Natural killer cell (primary cell): ENCODE results near the gene ZNF3. TPM values are rescaled to one million over a fixed set of nuclear protein-coding genes. Genes with fewer than 3 reads are reported as not detected.

Source experiments
- ATAC-seq, 3 donors: fragments of 150-1000 bp in 2 of 3; fragments of 200-7000 bp in 1 of 3; cut with Tn5 transposase; 1 replicate in 1 of 3; 2 replicates in 2 of 3; pipeline ENCODE4 v1.10.0; 2021; ENCODE audit warnings: mild to moderate bottlenecking in 2 of 3, moderate library complexity in 2 of 3
- DNase-seq, 2 donors: peaks; one replicate each; pipeline versions ENCODE4 v3.0.0 to v3.0.0-alpha.2; 2013 to 2021; ENCODE audit warnings: mixed read lengths in 1 of 2
- H3K27ac ChIP-seq: one replicate; pipeline ENCODE4 v1.5.1; 2013; ENCODE audit warnings: mild to moderate bottlenecking, low read length
- H3K27me3 ChIP-seq: one replicate; pipeline ENCODE4 v1.6.1; 2013; ENCODE audit warnings: low read length; ENCODE audit not compliant: control insufficient read depth, insufficient read depth
- H3K36me3 ChIP-seq: one replicate; pipeline ENCODE4 v1.6.1; 2013; ENCODE audit warnings: low read length; ENCODE audit not compliant: control insufficient read depth, insufficient read depth
- H3K4me1 ChIP-seq: one replicate; pipeline ENCODE4 v1.6.1; 2013; ENCODE audit warnings: low read length; ENCODE audit not compliant: control insufficient read depth, insufficient read depth
- H3K4me3 ChIP-seq: one replicate; pipeline ENCODE4 v1.5.1; 2013; ENCODE audit warnings: low read length
- H3K9me3 ChIP-seq: one replicate; pipeline ENCODE4 v1.6.1; 2013; ENCODE audit warnings: low read length; ENCODE audit not compliant: control insufficient read depth, insufficient read depth
- H3K27ac Mint-ChIP-seq, 2 donors: one replicate each; pipeline ENCODE4 v1.8.0; 2022; ENCODE audit warnings: mild to moderate bottlenecking in 2 of 2, mixed read lengths in 2 of 2, moderate library complexity in 1 of 2
- H3K27me3 Mint-ChIP-seq, 2 donors: one replicate each; pipeline ENCODE4 v1.8.0; 2022; ENCODE audit warnings: low read depth in 2 of 2, mixed read lengths in 2 of 2
- H3K36me3 Mint-ChIP-seq: one replicate; pipeline ENCODE4 v1.8.0; 2022; ENCODE audit warnings: mixed read lengths
- H3K4me1 Mint-ChIP-seq, 2 donors: one replicate each; pipeline ENCODE4 v1.8.0; 2022; ENCODE audit warnings: mixed read lengths in 2 of 2
- H3K4me3 Mint-ChIP-seq: one replicate; pipeline ENCODE4 v1.8.0; 2022; ENCODE audit warnings: mild to moderate bottlenecking, moderate library complexity, mixed read lengths
- H3K9me3 Mint-ChIP-seq, 2 donors: one replicate each; pipeline ENCODE4 v1.8.0; 2022; ENCODE audit warnings: mixed read lengths in 2 of 2
- CTCF ChIP-seq: fragments of 200-600 bp; IDR thresholded peaks from one replicate; pipeline ENCODE4 v1.8.0; 2022; ENCODE audit warnings: antibody characterized with exemption
- WGBS: methylation state at CpG from one replicate; pipeline ENCODE4 v1.1.7; 2013; ENCODE audit warnings: missing lambda C conversion rate; ENCODE audit not compliant: insufficient coverage; 5-methylcytosine and 5-hydroxymethylcytosine counted together
- intact Hi-C: fragments of 100-400 bp; cut with micrococcal nuclease; formaldehyde crosslinking; loops from one replicate; pipeline ENCODE4 v1.14.2; 2022
- total RNA-seq, 4 donors: library from RNA; stranded (reverse); fragments of 120-200 nt in 1 of 4; gene quantifications; one replicate each; pipeline versions ENCODE4 v1.2.3 to v1.2.4, GENCODE V29; 2013 to 2022

Gene ZNF3
- total RNA-seq, 3 donors from 2014 or later (not counting 1 experiment from before 2014, with no cell fraction given), result 37.8 to 51.6 (median 49.0) TPM

DNA sequence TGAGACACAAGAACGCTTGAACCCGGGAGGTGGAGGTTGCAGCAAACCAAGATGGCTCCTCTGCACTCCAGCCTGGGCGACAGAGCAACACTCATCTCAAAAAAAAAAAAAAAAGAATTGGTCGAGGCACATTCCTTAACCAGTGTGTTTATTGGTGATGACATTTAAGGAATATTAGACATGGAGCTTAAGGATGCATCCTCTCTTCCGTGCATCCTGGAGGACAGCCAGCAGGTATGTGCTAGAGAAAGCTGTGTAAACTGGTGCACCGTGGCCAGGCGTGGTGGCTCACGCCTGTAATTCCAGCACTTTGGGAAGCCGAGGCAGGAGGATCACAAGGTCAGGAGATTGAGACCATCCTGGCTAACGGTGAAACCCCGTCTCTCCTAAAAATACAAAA is 54.3 kb downstream of the ZNF3 start:
- H3K4me1 ChIP-seq, result no peaks in the 10 kb centered on the region
- Mint-ChIP-seq H3K4me1 (no peaks in the 10 kb centered on the region), H3K27me3 (no peaks in the 10 kb centered on the region), H3K36me3 (no peaks in the 10 kb centered on the region), H3K4me3 (no peak overlapping the region), H3K9me3 (no peaks in the 10 kb centered on the region), H3K27ac (no peak overlapping the region)
- 92% methylated on average over 11 of the region's 11 CpGs for WGBS
- no peaks in the 10 kb centered on the region for H3K9me3 ChIP-seq
- no peak for ATAC-seq
- no peak overlapping the region for H3K4me3 ChIP-seq
- TF ChIP-seq CTCF, result no peak
- no peak overlapping the region for H3K27ac ChIP-seq
- no peak for DNase-seq
- H3K36me3 ChIP-seq, result peaks cover 49% of the 10 kb centered on the region
- intact Hi-C loops, result no loop called here
- no peaks in the 10 kb centered on the region for H3K27me3 ChIP-seq

- no peak for DNase-seq
- Histone ChIP-seq H3K4me3 (no peak overlapping the region), H3K9me3 (no peaks in the 10 kb centered on the region), H3K27me3 (no peaks in the 10 kb centered on the region), H3K27ac (no peak overlapping the region), H3K36me3 (peaks cover 40% of the 10 kb centered on the region), H3K4me1 (no peaks in the 10 kb centered on the region)
- H3K4me3 Mint-ChIP-seq, result no peak overlapping the region
- H3K27ac Mint-ChIP-seq, result no peak overlapping the region
- intact Hi-C loops, result no loop called here
- no peak for ATAC-seq
- WGBS, result 93% methylated on average over 12 of the region's 12 CpGs
- no peaks in the 10 kb centered on the region for H3K36me3 Mint-ChIP-seq
- H3K27me3 Mint-ChIP-seq, result no peaks in the 10 kb centered on the region
- TF ChIP-seq CTCF, result no peak
- peaks cover 6 to 7% of the 10 kb centered on the region in 2 donors for H3K4me1 Mint-ChIP-seq
- no peaks in the 10 kb centered on the region for H3K9me3 Mint-ChIP-seq
Observed at GRCh38 chr7:100024020-100024619, 57.4 kb downstream of the ZNF3 start.

GRCh38 chr7:100023526-100023925 is 58.0 kb downstream of the ZNF3 start:
- Mint-ChIP-seq H3K27me3 (no peaks in the 10 kb centered on the region), H3K9me3 (no peaks in the 10 kb centered on the region), H3K4me3 (no peak overlapping the region), H3K36me3 (no peaks in the 10 kb centered on the region), H3K27ac (no peak overlapping the region), H3K4me1 (peaks cover 6 to 7% of the 10 kb centered on the region in 2 donors)
- H3K4me1 ChIP-seq, result no peaks in the 10 kb centered on the region
- no peaks in the 10 kb centered on the region for H3K27me3 ChIP-seq
- H3K27ac ChIP-seq, result no peak overlapping the region
- H3K36me3 ChIP-seq, result peaks cover 40% of the 10 kb centered on the region
- DNase-seq (no peak), ATAC-seq (no peak)
- 97% methylated on average over 12 of the region's 12 CpGs for WGBS
- no peak for TF ChIP-seq CTCF
- no peak overlapping the region for H3K4me3 ChIP-seq
- intact Hi-C loops, result no loop called here
- H3K9me3 ChIP-seq, result no peaks in the 10 kb centered on the region

DNA sequence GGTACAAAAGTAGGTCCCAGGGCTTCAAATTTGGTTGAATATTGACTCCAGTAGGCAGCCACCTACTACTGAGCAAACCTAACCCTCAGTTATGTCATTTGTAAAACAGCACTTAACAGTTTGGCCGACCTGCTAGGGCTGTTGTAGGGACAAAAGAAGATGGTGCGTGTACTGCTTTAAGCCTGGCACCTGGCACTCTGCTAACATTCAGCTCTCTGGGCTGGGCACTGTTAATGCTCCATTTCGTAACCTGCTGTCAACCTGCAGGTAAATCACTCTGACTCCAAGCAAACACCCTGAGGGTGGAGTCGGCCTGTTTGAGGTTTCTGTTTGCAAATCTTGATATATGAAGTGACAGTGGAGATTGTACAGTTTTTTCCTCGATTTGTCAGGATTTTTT is 58.9 kb downstream of the ZNF3 start:
- 71% methylated on average over 5 of the region's 5 CpGs for WGBS
- intact Hi-C loops, result no loop called here
- peaks cover 40% of the 10 kb centered on the region for H3K36me3 ChIP-seq

More for the DNA sequence above, 58.9 kb downstream of the ZNF3 start:
- Mint-ChIP-seq H3K9me3 (no peaks in the 10 kb centered on the region), H3K4me1 (peaks cover 11 to 13% of the 10 kb centered on the region in 2 donors), H3K27ac (no peak overlapping the region), H3K27me3 (no peaks in the 10 kb centered on the region), H3K4me3 (no peak overlapping the region), H3K36me3 (no peaks in the 10 kb centered on the region)
- no peak overlapping the region for H3K4me3 ChIP-seq
- H3K27me3 ChIP-seq, result no peaks in the 10 kb centered on the region
- no peak for TF ChIP-seq CTCF
- H3K4me1 ChIP-seq, result no peaks in the 10 kb centered on the region
- H3K9me3 ChIP-seq, result no peaks in the 10 kb centered on the region
- no peak for ATAC-seq
- H3K27ac ChIP-seq, result no peak overlapping the region
- no peak for DNase-seq
